ENCODE measurements around the gene PYCR2.
A peak's percentile ranks its signal among the peaks of the same experiment; 100 is the strongest.

Gene PYCR2

DNA sequence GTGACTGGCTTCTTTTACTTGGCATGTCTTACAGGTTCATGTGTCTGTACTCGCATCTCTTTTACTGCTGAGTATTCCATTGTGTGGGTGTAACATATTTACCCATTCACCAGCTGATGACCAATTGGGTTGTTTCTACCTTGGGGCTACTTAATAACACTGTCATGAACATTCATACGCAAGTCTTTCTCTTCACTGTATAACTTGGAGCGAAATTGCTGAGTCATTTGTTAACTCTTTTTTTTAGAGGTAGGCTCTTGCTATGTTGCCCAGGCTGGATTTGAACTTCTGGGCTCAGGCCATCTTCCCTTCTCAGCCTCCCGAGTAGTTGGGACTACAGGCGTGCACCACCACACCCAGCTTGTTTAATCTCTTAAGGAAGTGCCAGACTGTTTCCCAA, 6.5 kb downstream of the PYCR2 start:
- no peak for DNase-seq

DNA sequence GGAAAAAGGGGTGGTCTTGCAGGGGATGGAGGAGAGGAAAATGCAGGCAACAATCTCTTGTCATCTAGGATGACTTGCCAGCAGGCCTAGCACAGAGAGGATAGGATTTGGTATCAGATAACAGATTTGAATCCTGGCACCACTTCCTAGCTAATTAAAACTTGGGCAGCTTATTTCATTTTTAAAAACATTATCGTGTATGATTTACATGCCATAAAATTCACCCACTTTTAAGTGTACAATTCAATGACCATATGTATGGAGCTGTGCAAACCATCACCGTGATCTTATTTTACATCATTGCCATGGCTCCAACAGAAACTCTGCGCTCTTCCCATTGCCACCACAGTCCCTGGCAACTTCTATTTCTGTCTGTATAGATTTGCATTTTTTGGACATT, 6.9 kb downstream of the PYCR2 start:
- no peak for DNase-seq

DNA sequence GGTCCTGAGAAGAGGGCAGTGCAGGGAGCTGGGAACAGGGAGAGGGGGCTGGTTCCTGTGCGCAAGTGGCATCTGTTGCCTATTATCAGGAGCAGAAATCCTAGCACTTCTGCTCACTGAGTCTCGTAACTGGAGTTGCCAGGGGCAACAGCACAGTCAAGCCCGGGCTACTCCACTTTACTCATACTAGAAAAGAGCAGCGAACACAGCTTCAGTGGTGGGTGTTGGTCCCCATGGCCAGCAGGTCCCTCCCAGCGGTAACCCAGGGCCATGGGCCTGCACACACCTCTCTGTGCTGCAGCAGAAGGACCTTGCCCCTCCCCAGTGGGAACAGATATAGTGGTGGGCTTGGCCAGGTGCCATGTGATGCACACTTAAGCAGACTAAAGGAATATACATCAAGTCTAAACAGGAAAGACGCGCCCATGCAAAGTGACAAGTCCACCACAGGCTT, 8.5 kb downstream of the PYCR2 start:
- DNase-seq = no peak

DNA sequence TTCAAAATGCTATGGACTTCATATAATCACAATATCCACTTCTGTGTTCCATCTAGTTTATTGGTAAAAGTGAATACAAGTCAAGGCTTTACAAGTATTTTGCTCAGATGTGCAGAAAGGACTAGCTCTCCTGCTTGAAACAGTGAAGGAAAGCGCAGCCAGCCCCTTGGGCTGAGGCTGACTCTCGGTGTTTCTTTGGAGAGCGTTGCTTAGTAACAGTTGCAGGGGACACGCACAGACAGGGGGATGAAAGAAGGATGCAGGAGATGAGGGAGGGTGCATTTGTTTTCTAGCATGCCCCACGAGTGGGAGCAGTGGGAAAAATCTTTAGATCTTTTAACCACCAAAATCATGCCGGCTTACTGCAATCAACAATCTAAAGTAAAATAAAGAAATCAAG, 9.1 kb downstream of the PYCR2 start:
- DNase-seq = no peak

DNA sequence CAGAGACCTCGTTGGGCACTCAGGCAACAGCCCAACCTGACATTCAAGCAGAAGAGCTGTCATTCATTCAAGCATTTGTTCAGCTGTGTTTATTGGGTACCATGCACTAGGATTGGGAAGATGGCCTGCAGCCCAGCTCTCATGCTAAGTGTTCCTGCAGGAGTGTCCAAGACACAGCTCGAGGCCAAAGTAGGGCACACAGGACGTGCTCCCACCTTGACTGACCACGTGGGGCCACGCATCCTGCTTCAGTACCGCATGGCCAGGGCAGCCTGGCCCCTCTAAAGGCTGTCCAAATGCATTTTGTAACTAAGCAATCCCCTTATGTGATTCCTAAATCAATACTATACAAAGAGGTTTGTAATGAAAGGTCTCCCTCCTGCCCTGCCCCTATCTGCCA, 9.7 kb downstream of the PYCR2 start:
- no peak for DNase-seq

DNA sequence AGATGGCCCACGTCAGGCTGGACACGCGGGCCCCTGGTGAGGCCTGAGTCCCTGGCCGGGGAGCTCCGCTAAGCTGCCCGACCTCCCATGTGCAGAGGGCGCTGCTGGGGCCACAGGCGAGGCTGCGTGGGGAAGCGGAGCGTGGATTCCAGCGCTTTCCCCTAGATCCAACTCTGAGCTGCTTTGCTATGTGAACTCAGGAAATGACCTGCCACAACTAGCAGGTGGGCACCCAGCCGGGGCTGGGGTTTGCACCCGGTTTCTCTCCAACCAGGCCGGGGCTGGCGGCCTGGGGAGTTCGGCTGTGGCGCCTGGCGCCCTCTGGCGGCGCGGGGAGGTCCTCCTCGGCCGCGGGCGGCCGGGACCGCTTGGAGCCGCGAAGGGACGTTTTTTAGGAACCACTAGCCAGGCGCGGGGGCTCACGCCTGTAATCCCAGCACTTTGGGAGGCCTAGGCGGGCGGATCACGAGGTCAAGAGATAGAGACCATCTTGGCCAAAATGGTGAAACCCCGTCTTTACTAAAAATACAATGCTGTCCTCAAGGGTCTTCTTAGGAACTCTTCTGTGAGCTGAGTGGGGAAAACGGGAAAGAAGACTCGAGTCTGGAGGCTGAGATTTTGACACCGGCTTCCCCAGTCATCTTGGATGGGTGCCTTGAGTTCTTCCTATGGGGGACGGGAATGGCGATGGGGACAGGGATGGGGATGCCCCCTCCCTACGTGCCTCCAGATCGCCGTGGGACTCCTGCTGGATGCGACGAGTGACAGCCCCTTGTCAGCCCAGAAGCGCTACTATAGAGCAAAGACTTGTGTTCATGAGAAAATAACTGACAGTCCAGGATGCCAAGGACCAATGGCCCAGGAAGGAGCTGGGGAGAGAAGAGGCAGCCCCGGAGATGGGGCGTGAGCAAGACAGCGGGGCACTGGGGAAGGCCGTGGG, 12.6 kb downstream of the PYCR2 start:
- DNase-seq = peak; percentile 91

DNA sequence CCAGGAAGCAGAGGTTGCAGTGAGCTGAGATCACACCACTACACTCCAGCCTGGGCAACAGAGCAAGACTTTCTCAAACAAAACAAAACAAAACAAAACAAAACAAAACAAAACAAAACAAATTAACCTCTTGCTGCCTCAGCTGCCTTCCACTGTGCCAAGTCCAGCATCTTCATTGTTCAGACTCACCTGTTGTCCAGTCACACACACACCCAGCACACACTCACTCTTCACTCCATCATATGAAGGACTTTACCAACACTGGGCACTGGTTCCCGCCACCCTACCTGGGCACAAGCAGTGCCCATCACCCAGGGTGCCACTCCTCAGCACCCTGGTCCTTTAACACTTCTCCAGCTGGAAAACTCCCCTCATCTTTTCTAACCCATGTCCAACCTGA, 14.6 kb downstream of the PYCR2 start:
- DNase-seq = no peak

DNA sequence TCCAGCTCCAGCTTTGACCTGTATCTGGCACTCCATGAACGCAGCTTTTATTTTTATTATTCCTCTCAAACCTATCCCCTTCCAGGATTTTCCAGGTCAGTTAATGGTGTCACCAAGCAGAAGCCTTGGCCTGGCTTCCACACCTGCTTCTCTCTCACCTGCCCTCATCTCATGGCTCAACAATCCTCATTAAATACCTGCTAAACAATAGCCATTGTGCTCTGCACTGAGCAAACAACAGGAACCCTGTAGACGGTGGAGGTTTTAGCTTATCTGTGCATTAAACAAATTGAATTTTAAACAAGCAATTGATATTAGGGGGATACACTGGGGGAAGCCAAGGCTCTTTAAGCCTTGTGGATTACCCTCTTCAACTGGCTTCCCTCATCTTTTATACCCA, 15.3 kb downstream of the PYCR2 start:
- no peak for DNase-seq

DNA sequence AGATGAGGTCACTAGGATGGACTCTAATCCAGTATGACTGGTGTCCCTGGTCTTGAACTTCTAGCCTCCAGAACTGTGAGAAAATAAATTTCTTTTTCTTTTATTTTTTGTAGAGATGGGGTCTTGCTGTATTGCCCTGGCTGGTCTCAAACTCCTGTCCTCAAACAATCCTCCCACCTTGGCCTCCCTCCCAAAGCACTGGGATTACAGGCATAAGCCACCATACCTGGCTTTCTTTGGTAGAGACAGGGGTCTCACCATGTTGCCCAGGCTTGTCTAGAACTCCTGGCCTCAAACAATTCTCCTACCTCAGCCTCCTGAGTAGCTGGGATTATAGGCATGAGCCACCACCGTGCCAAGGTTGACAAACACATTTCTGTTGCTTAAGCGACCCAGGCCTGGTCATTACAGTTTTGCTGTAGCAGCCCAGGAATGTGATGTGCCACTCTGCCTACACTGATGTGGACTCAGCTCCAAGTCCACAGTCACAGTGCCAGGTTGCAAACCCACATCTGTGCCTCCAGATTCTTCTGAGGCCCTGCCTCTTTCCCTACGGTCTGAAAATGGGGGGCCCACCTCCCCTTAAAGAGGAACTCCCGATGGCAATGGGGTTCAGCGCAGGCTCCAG, 15.9 kb downstream of the PYCR2 start:
- no peak for DNase-seq

DNA sequence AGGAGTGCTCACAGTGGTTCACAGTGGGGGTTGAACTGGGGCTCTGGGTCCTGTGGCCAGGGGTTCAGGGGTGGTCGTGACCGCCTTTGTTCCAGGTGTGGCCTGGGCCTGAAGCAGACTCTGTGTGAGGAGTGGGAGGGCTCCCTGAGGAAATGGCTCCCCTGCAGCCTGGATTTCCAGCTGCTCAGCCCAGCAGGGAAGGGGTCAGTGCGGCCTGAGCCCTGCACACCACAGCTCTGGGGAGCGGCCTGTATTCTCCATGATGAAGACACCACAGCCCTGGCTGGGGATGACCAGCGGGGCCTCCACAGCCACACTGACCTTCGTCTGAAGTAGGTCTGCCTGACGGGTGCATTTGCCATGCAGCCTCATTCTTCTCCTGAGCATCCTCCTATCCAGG, 16.7 kb downstream of the PYCR2 start:
- no peak for DNase-seq

DNA sequence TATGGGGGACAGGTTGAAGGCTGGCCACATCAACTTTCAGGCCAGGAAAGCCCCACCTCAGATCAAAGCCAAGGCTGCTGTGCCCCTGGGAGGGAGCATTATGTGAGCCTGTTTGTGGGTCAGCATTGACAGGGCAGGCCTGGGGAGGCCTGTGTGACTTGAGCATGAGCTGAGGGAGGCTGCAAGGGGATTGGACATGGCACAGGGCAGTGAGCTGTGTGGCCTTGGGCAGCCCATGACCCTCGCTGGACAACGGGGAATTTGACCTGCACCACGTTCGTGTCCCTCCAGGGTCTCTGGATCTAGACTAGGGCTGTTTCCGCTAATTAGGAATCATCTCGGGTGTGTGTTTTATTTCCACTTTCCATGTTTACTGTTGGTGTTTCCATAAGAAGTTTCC, 17.6 kb downstream of the PYCR2 start:
- no peak for DNase-seq

DNA sequence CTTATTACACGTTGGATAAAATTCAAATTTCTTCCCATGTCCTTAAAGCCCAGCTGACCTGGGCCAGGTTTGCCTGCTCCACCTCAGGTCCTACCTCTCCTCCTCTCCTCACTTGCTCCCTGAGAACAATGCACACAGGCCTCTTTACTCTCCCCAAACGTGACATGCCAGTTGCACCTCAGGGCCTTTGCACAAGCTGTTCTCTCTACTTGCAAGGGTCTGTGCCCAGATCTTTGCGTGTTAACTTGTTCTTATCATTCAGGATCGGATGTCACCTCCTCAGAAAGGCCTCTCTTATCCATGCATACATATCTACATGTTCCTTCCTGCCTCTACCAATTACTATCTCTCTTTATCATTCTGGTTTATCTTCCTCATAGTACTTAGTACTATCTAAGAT, 20.4 kb downstream of the PYCR2 start:
- no peak for DNase-seq

DNA sequence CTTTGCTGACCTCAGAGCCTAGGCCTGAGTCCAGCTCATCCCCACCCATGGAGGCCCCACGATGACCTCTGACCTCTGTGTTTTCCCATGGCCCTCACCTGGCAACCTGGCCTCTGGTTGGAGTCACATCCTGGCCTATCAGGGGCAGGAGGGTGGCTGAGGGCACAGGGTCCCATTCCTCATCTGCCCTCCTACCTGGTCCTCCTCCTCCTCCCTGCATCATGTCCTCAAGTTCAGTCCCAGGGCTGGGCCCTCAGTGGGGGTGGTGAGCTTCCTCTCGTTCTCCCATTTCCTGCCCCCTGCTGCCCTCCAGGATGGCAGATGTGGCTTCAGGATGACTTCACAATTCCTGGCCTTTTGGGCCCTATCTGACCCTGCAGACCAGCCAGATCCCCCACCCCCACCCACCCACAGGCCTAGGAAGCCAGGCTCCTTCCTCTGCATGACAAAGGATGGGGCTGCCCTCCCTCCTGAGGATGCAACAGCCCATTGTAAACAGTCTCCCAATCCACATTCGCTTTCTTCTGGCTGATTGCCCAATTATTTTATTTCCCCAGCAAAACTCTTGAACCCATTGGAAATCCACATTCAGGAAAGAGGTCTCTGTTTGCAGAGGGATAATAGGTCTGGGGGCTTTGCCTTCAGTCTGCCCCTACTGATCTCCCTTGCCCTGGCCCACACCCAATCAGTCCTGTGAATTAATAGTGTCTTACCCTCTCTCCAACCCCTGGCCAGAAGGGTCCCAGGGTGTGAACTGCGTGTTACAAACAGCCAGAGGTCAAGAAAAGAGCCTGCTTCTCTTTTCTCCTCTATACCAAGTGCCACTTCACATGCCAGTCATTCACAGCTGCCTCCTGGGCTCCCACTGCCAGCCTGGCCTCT, 24.8 kb downstream of the PYCR2 start:
- no peak for DNase-seq

DNA sequence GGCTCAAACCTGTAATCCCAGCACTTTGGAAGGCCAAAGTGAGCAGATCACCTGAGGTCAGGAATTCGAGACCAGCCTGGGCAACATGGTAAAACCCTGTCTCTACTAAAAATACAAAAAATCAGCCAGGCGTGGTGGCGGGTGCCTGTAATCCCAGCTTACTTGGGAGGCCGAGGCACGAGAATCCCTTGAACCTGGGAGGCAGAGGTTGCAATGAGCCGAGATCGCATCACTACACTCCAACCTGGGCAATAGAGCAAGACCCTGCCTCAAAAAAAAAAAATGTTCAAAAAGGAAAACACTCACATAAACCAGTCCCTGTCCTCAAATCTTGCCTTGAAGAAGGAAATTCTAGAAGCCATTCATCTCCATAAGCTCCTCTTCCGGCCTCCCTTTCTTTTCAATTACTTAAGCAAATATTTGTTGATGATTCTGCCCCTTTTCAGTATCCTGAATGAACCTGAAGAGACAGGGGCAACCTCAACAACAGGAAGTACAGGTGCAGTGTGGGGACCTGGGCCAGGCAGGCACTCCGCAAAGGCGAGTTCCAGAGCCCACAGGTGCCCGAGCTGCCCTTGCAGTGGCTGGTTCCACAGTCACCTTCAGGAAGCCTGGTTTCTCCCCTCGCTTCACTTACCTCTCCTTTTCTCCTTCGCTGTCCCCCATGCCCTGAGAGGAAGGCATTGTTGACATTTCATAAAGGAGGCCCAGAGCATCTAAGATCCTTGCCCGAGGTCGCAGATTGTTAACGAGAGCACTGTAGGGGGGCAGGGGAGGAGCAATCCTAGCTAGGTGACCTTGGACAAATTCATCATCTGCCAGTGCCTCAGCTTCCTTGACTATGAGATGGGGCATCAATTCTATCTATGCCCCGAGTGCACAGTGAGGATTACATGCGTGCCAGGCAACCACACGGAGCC, 26.2 kb downstream of the PYCR2 start:
- no peak for DNase-seq

DNA sequence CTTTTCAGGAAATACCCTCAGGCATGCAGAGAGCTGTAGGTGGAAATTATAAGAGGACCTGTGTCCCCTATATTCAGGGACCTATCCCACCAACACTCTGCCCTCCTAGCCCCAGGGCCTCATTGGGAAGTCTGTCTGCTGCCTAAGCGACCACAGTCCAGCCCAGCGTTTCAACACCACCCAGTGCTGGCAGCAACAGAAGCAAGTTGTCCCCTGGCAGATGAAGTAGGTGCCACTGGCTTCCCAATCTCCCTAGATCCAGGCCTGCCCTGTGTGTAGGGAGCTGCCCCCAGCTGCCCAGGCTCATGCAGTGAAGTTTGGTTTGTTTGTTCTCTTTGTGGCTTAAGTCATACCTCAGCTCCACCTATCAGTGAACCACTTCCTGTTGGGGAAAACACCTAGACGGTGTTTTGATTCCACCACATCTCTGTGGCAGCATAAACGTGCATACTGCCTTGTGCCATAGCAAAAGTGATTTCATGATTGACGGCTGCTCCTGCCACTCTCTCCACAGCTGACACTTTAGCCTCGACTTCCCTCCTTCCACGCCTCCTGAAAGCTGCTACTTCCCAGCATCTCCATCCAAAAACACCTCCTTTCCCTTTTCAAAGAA, 27.0 kb downstream of the PYCR2 start:
- DNase-seq = peak; percentile 66

DNA sequence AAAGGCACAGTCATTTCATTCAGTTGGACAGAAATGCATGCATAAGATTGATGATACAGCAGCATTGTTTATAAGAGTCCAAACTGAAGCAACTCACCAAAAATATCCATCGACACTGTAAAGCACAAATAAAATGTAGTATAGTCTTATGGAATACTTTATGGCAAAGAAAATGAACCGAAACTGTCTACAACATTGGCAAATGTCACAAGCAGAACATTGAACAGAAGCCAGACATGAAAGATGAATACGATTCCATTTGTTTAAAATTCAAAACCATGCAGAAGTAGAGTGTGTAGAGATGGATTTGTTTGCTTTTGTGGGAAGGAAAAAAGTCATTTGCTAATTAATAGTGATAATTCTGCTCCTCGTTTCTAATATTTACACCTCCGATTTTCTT, 27.6 kb downstream of the PYCR2 start:
- no peak for DNase-seq

DNA sequence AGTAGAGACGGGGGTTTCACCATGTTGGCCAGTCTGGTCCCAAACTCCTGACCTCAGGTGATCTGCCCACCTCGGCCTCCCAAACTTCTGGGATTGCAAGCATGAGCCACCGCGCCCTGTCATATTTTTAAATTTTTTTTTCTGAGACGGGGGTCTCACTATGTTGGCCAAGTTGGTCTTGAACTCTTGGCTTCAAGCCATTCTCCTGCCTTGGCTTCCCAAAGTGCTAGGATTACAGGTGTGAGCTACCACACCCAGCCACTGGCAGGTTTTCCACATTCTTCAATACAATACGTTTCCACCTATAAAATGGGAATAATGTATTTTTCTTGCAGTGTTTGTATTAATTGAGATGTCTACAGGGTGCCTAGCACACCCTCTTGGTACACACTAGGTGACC, 31.7 kb downstream of the PYCR2 start:
- no peak for DNase-seq

DNA sequence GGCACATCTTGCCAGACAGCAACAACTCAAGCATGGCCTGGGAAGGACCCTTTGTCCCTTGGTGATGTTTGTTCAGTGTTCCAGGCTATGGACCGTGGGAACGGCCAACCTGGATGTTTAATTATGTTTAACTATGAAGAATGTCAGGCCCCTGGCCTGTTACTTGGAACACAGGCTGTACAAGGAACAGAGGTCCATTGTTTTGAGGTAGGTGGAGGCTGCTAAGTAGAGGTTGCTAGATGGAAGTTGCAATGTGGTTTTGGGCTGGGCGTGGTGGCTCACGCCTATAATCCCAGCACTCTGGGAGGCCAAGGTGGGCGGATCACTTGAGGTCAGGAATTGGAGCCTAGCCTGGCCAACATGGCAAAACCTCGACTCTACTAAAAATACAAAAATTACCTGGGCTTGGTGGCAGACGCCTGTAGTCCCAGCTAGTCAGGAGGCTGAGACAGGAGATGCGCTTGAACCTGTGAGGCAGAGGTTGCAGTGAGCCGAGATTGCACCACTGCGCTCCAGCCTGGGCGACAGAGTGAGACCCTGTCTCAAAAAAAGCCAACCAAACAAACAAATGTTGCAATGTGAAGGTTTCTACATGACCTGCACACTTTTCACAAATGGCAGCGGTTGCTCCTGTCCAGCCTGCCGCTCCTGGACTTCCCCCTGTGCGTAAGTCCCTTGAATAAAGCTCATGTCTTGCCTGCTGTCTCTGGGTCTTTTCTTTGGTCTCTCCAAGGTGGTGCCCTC, 32.6 kb downstream of the PYCR2 start:
- no peak for DNase-seq

DNA sequence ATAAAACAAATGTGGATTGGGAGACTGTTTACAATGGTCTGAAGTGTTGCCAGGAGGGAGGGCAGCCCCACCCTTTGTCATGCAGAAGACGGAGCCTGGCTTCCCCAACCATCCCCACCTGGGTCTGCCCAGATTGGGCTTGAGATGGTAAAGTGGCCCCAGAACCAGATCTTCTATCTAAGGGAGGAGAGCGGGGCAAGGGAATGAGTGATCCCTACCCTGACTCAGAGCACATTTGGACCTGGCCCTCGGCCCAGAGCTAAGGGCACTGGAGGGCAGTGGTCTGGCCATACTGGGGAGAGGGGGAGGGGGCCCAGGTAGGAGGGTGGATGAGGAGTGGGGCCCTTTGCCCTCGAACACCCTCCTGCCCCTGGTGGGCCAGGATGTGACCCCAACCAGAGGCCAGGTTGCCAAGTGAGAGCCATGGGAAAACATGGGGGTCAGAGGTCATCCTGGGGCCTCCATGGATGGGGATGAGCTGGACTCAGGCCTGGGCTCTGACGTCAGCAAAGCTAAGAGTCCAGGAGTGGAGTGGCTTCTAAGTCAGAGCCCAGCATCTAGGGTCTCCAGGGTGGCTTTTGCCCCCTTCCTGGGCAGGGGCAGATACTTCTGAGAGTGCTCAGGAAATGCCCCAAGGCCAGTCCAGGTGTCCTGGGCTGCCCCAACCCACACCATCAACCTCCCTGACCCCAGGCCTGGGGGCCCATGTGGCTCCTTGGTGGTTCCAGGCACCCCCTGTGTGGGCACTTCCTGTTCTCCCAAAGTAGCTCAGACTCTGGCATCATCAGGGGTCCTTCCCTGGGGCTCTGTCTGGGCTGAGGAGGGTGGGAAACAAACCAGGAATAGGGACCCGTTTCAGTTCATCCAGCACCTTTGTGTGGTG, 33.5 kb downstream of the PYCR2 start:
- no peak for DNase-seq

DNA sequence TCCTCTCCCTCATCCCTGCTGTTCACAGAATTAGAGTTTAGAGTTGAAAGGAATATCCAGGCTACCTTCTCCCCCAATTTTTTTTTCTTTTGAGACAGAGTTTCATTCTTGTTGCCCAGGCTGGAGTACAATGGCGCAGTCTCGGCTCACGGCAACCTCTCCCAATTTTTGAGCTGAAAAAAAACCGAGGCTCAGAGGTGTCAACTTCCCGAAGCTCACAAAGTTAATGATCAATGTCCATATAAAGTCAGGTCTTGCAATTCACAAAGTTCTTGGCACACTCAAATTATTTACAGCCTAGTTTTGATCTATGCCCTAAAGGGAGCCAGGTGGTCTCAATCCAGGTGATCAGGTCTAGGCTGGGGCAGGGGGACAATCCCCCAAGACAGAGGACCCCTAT, 34.3 kb downstream of the PYCR2 start:
- DNase-seq = no peak

Data from activated CD8-positive, alpha-beta memory T cell treated with anti-CD3 and anti-CD28 coated beads, Interleukin-2, amount 50 U/mL, for 48 hours (primary cell).